Pancreas (tissue), 10 donors: ENCODE data around the gene SPATA25. TPM values are rescaled to one million over a fixed set of nuclear protein-coding genes. Genes with fewer than 3 reads are reported as not detected.

Experiments
- ATAC-seq, 4 donors: fragments of 200-7000 bp; cut with Tn5 transposase; one replicate each; pipeline versions ENCODE4 v1.8.0 to v1.9.1; 2020; ENCODE audit warnings: mild to moderate bottlenecking in 4 of 4, moderate library complexity in 4 of 4
- DNase-seq, 6 donors: peaks; one replicate each; pipeline ENCODE4 v3.0.0-alpha.2; 2020
- FAIRE-seq: peaks from 2 replicates; lab custom pipeline; 2012; peaks lifted over from hg19 to GRCh38; lab: Jason Lieb, UNC
- H3K27ac ChIP-seq, 4 donors: fragments of 200-600 bp; sonication (generic); 1 replicate in 3 of 4; 2 replicates in 1 of 4; pipeline versions ENCODE4 v1.5.0 to v1.8.0; 2020
- H3K27me3 ChIP-seq, 4 donors: fragments of 200-600 bp; one replicate each; pipeline ENCODE4 v1.8.0; 2021
- H3K36me3 ChIP-seq, 3 donors: fragments of 200-600 bp; sonication (generic) in 1 of 3; one replicate each; pipeline versions ENCODE4 v1.5.0 to v1.8.0; 2020 to 2021
- H3K4me1 ChIP-seq, 3 donors: fragments of 200-600 bp; one replicate each; pipeline ENCODE4 v1.8.0; 2021
- H3K4me3 ChIP-seq, 4 donors: fragments of 200-600 bp; sonication (generic) in 2 of 4; one replicate each; pipeline versions ENCODE4 v1.5.0 to v1.8.0; 2020 to 2021
- H3K9me3 ChIP-seq, 4 donors: fragments of 200-600 bp; one replicate each; pipeline ENCODE4 v1.8.0; 2021
- WGBS, 2 donors: extraction: QIAGEN DNeasy Blood & Tissue Kit; methylation state at CpG; one replicate each; pipeline ENCODE4 v1.1.7; 2013; 5-methylcytosine and 5-hydroxymethylcytosine counted together
- intact Hi-C, 3 donors: fragments of 100-400 bp; cut with DNase I; formaldehyde crosslinking; loops; one replicate each; pipeline versions ENCODE4 v1.11.1 to v1.14.2; 2022
- polyA plus RNA-seq, 2 donors: library from polyadenylated mRNA; stranded (reverse); fragments of 200-250 nt; gene quantifications; one replicate each; pipeline ENCODE4 v1.2.3, GENCODE V29; 2013
- total RNA-seq, 6 donors: library from RNA; stranded (reverse); fragmentation: NEBNext Ultra II Directional in 4 of 6; extraction: Animal tissue kit (Norgen Biotek cat#: 25700) in 4 of 6; gene quantifications; one replicate each; pipeline versions ENCODE4 v1.2.1 to v1.2.4, GENCODE V29; 2021 to 2023
- TF ChIP-seq, protein P1 (sequence below), 4 donors: fragments of 200-600 bp; sonication (generic) in 3 of 4; IDR thresholded peaks; one replicate each; pipeline versions ENCODE4 v1.5.0 to v1.8.0; 2021; ENCODE audit warnings: antibody characterized with exemption in 4 of 4
- donor health status: healthy with polysubstance abuse.
- donor health status: DM: no; HTN: no; CAD: no; lungs with moderate emphysema.
- donor health status: DM: no; HTN: no; CAD: no.
- donor health status: control.
- donor health status: control.
- donor health status: Bipolar disorder and iron deficiency.
- donor health status: DM: yes; HTN: yes; CAD: no.
- donor health status: DM: no; HTN: no; CAD: no.
- donor health status: DM: no; HTN: no; CAD: no.
- donor health status: DM: yes; HTN: yes; CAD: no.

The SPATA25 gene
- total and polyA plus RNA-seq, 8 donors = 0.55 to 1.7 (median 0.86) TPM

GRCh38 chr20:45867819-45868176, 19.6 kb downstream of the SPATA25 start:
- TF ChIP-seq, protein P1, sequence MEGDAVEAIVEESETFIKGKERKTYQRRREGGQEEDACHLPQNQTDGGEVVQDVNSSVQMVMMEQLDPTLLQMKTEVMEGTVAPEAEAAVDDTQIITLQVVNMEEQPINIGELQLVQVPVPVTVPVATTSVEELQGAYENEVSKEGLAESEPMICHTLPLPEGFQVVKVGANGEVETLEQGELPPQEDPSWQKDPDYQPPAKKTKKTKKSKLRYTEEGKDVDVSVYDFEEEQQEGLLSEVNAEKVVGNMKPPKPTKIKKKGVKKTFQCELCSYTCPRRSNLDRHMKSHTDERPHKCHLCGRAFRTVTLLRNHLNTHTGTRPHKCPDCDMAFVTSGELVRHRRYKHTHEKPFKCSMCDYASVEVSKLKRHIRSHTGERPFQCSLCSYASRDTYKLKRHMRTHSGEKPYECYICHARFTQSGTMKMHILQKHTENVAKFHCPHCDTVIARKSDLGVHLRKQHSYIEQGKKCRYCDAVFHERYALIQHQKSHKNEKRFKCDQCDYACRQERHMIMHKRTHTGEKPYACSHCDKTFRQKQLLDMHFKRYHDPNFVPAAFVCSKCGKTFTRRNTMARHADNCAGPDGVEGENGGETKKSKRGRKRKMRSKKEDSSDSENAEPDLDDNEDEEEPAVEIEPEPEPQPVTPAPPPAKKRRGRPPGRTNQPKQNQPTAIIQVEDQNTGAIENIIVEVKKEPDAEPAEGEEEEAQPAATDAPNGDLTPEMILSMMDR (IDR thresholded peaks at IDR 0.05) = no peak
- FAIRE-seq = no peak

GRCh38 chr20:45867136-45867818, 20.1 kb downstream of the SPATA25 start:
- intact Hi-C loops = no loop called here
- FAIRE-seq (no peak), DNase-seq (no peak), ATAC-seq (peak in 1 of 4 donors; percentile 48)
- WGBS, 2 donors = 63% methylated on average over 6 of the region's 6 CpGs
- Histone ChIP-seq H3K4me1 (no peaks in the 10 kb centered on the region), H3K4me3 (no peak overlapping the region), H3K36me3 (no peaks in the 10 kb centered on the region), H3K27me3 (no peaks in the 10 kb centered on the region), H3K27ac (no peak overlapping the region), H3K9me3 (no peaks in the 10 kb centered on the region)
- TF ChIP-seq, protein P1 (IDR thresholded peaks at IDR 0.05) = no peak

More at GRCh38 chr20:45867819-45868176, 19.6 kb downstream of the SPATA25 start:
- DNase-seq (no peak), ATAC-seq (no peak)
- Histone ChIP-seq H3K27me3 (no peaks in the 10 kb centered on the region), H3K9me3 (no peaks in the 10 kb centered on the region), H3K27ac (no peak overlapping the region), H3K36me3 (no peaks in the 10 kb centered on the region), H3K4me3 (no peak overlapping the region), H3K4me1 (no peaks in the 10 kb centered on the region)
- intact Hi-C loops = no loop called here

- FAIRE-seq (no peak), ATAC-seq (no peak), DNase-seq (no peak)
- no peaks in the 10 kb centered on the region for H3K4me1 ChIP-seq
- H3K4me3 ChIP-seq = no peak overlapping the region
- TF ChIP-seq, protein P1 (IDR thresholded peaks at IDR 0.05) = no peak
- H3K27me3 ChIP-seq = no peaks in the 10 kb centered on the region
- intact Hi-C loops = no loop called here
- H3K36me3 ChIP-seq = no peaks in the 10 kb centered on the region
- WGBS, 2 donors = 95% methylated on average over 5 of the region's 5 CpGs
- no peak overlapping the region for H3K27ac ChIP-seq
- H3K9me3 ChIP-seq = no peaks in the 10 kb centered on the region
Observed at GRCh38 chr20:45866454-45866853, 21.0 kb downstream of the SPATA25 start.

- TF ChIP-seq, protein P1 (IDR thresholded peaks at IDR 0.05) = no peak
- Histone ChIP-seq H3K36me3 (no peaks in the 10 kb centered on the region), H3K27me3 (no peaks in the 10 kb centered on the region), H3K9me3 (no peaks in the 10 kb centered on the region), H3K4me1 (no peaks in the 10 kb centered on the region), H3K4me3 (no peak overlapping the region), H3K27ac (no peak overlapping the region)
- FAIRE-seq = no peak
- ATAC-seq = no peak
- intact Hi-C loops = no loop called here
- DNase-seq = no peak
- 84 to 90% methylated on average over 7 of the region's 7 CpGs for WGBS, 2 donors
Observed at GRCh38 chr20:45863543-45864470, 23.6 kb downstream of the SPATA25 start.
